IPS-18c (cell line): ENCODE data around the gene EIPR1.
"Not testable (repeated sequence)": the region's sequence is repeated elsewhere in the genome, so short reads cannot be mapped to it uniquely, and the experiment has no call there.

Experiments used
- H3K4me3 ChIP-seq: 2 replicates; pipeline ENCODE4 v1.7.0; 2013; ENCODE audit warnings: low read depth, mild to moderate bottlenecking, low read length, moderate library complexity; ENCODE audit not compliant: insufficient read depth
- H3K9me3 ChIP-seq: one replicate; pipeline ENCODE4 v1.6.1; 2013; ENCODE audit warnings: mild to moderate bottlenecking, low read length, moderate library complexity; ENCODE audit not compliant: control insufficient read depth, insufficient read depth

Gene EIPR1

DNA sequence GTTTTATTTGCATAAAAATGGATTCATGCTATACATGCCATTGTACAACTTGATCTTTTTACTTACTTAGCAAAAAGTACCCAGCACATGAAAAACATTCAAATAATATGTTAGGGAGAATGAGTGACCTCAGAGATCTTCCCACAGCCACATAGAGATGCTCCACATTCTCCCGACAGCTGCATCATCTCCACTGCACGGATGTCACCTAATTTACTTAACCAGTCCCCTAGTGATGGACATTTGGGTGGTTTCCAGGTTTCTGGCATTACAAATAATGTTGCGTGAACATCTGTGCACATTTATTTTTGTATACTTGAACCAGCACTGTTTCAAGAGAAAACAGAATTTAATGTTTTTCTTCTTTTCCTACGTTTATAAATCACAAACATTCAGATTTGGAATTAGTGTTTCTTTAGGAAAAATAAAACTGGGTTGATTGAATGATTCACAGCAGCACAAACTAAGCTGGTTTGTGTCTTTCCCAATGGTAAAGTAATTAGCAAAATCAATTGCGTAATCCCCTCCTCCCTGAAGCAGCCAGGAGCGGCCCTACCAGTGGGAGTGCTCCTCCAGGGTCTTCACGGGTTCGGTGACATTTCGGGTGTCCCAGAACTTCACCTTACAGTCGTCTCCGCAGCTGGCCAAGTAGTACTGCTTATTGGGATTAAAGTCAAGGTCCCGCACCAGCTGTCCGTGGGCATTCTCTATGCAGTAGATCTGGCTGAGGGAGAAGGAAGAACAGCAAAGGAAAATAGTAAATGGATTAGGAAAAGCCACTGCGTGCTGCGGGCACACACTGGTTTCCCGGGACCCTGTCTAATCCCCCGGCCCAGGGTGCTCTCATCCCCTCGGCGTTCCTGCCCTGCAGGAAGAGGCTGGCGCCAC is 183.9 kb downstream of the EIPR1 start:
- H3K4me3 ChIP-seq: no peak overlapping the region
- peaks cover 2% of the 10 kb centered on the region for H3K9me3 ChIP-seq

DNA sequence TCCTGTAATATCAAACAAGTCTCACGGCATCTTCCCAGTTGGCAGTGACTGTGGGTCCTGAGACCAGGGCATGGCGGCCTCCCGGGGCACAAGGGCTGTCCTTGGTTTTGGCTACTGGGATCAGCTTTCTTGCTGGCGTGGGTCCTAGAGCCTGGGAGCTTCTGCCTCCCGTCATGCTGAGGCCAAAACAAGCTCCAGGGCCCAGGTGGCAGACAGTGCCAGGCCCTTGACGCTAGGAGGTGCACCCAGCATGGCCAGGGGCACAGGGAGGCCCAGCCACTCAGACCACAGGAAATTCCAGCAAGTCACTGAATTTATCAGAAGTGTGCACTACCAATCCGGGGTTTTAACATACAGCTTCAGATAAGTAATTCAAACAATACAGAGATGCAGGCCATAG is 184.7 kb downstream of the EIPR1 start:
- Histone ChIP-seq H3K9me3 (peaks cover 2% of the 10 kb centered on the region), H3K4me3 (no peak overlapping the region)

DNA sequence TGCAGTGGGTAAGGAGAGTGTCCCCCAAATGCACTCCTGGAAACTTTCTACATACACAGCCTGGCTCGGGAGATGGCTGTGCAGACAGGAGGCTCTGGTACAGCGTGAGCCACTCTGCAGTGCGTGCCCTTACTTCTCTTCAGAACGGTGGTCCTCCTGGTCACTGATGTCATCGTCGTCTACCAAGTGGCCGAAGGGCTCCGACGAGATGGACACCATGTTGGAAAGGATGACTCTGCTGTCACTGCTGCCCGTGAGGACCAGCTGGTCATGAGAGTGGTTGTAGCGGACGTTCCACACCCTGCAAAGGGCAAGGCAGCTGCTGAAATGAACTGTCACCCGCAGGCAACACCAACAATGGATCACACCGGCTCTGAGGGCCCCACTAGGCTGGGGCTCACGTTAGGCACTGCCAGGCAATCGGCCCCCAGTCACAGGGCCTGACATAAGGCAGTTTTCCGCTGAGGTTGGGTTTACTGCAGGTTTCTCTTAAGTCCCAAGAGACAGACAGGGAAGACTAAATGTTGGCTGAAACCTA is 185.3 kb downstream of the EIPR1 start:
- no peak overlapping the region for H3K4me3 ChIP-seq
- peaks cover 2% of the 10 kb centered on the region for H3K9me3 ChIP-seq

DNA sequence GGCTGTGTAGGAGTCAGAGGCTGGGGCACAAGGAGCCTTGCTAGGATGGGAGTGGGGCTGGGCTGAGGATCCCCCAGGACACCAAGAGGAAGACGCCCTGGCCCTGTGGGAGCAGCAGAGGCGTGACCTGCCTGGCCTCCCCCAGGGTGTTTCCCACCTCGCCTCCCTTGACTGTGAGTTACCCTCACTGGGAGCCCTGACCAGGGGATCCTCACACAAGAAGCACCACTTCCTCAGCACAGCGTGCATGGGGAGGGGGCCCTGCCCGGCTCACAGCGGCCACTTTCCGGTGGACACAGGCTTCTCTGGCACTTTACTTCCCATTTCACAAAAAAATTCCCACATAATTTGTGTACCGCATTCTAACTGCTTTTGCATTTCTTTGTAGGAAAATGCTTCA is 187.7 kb downstream of the EIPR1 start:
- Histone ChIP-seq H3K4me3 (no peak overlapping the region), H3K9me3 (no peaks in the 10 kb centered on the region)

DNA sequence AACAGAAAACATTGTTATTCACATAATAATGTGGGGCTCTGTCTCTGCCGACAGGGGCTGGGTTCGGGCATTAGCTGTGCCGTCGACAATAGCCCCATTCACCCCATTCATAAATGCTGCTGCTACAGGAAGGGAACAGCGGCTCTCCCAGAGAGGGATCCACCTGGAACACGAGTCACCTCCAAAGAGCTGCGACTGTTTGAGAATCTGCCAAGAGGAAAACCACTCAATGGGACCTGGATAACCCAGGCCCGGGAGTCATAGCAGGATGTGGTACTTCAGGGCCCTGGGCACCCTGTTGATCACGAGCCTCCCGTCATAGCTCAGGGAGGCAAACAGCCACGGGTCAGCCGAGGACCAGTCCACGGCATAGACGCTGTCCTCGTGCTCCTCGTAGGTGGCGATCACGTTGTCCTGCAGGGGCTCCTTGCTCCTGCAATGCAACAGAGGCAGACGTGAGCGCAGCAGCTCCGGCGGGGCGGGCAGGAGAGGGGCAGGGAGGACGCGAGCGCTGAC is 188.5 kb downstream of the EIPR1 start:
- no peak overlapping the region for H3K4me3 ChIP-seq

DNA sequence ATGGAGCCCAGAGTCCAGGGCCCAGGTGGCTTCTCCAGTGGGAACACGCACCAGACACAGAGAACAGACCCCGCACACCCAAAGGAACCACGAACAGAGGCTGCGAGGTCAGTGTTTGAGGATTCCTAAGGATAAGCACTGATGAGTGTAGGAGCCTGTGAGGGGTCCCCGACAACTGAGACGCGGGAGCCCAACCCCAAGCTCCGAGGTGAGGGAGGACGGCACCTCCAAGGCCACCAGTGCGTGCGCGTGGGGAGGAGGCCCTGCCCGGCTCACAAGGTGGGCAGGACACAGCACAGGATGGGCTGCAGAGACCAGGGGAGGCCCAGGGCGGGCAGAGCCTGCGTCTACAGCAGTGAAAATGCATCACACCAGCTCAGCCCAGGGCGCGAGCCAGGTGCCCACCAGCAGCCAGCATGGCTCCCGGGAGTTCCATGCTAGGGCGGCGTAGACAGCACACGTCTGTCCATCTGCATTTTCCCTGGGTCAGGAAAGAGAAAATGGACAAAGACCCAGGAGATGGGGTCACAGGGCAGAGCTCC is 189.1 kb downstream of the EIPR1 start:
- Histone ChIP-seq H3K9me3 (no peaks in the 10 kb centered on the region), H3K4me3 (no peak overlapping the region)

More for the DNA sequence above, 188.5 kb downstream of the EIPR1 start:
- H3K9me3 ChIP-seq: no peaks in the 10 kb centered on the region

DNA sequence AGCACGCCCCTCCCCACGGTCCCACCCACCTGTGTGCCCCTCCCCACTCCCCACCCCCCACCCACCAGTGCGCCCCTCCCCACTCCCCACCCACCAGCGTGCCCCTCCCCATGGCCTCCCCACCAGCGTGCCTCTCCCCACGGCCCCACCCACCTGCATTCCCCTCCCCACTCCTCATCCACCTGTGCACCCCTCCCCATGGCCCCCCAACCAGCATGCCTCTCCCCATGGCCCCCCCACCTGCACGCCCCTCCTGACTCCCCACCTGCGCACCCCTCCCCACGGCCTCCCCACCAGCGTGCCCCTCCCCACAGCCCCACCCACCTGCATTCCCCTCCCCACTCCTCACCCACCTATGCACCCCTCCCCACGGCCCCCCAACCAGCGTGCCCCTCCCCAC is 190.2 kb downstream of the EIPR1 start:
- no peaks in the 10 kb centered on the region for H3K9me3 ChIP-seq
- no peak overlapping the region for H3K4me3 ChIP-seq

DNA sequence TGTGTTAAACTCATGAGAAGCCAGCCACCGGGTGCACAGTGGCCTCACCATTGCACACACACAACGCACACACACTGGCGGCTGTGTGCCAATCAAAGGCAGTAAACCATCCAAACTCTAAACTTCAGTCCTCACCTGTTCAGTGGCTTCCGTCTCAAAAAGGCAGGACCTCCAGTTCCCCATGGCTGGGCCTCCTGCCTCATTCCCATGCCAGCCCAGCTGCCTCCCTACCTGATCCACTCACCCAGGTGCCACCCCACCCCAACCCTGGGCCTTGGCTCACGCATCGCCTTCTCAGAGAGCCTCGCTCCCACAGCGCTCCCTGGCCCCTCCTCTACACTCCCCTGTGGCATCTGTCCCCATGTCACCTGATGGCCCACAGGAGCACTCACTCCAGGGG is 190.9 kb downstream of the EIPR1 start:
- H3K4me3 ChIP-seq: no peak overlapping the region
- H3K9me3 ChIP-seq: no peaks in the 10 kb centered on the region

DNA sequence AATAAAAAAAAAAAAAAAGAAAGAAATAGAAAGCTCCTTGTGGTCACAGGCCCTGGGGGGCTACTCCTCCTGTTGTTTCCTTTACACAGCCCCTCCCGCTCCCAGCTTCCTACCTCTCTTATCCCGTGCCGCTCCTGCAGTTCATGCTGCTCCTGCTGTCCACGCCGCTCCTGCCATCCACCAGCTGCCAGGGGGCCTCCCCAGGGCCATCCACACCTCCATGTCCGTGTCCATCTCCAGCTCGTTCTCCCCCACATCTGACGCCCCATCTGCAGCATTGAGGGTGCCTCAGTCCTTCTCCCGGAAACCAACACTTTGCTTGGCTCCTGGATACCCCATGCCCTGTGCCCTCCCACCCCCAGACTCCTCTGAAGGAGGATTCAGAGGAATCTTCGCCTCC is 191.7 kb downstream of the EIPR1 start:
- no peaks in the 10 kb centered on the region for H3K9me3 ChIP-seq
- no peak overlapping the region for H3K4me3 ChIP-seq

DNA sequence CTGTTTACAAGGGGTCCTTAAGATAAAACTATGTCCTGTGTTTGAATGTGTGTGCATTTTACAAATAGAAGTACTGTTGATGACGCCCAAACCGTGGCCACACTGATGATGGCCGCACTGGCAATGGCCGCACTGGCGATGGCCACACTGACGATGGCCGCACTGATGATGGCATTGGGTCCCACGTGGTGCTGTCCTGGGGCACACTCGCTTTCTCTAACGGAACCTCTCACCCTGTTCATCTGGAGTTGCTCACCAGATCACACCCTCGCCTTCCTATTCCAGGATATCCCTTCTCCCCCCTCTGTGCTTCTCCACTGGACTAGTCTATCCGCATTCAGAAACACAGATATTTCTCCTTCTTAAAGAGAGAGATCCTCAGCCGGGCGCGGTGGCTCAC is 192.4 kb downstream of the EIPR1 start:
- H3K9me3 ChIP-seq: no peaks in the 10 kb centered on the region
- no peak overlapping the region for H3K4me3 ChIP-seq

DNA sequence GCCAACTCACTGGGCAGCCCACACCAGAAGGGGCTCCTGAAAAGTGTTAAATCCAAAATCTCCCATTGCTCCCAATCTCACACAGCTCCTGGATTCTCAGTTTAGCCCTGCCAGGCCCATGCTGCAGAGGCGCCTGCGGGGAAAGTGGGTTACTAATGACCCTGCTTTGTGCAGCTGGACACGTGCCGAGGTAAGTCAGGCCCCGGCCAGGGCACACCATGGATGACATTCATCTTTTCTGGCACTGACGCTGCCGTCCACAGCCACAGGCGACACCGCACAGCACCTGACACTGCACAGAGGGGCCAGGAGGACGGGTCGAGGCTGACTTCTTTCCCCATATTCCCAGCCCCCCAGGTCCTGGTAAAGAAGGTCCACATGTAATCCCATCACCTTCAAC is 193.5 kb downstream of the EIPR1 start:
- H3K4me3 ChIP-seq: no peak overlapping the region

DNA sequence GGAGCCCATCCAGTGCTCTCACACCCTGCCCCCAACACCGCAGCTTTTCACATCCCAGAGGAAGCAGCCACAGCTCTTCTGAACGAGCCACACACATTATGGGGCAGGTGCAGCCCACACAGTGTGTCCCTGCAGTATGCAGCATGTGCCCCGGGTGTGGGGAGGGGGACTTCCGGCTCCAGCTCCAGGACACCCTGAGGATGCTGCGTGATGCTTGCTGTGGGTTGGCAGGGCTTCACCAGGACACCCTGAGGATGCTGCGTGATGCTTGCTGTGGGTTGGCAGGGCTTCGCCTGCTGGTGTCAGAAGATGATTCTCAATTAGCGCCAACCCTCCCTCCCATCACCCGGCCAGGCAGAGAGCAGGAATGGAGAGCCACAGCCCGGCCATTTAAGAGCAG is 193.9 kb downstream of the EIPR1 start:
- no peaks in the 10 kb centered on the region for H3K9me3 ChIP-seq
- H3K4me3 ChIP-seq: no peak overlapping the region

More for the DNA sequence above, 193.5 kb downstream of the EIPR1 start:
- no peaks in the 10 kb centered on the region for H3K9me3 ChIP-seq

DNA sequence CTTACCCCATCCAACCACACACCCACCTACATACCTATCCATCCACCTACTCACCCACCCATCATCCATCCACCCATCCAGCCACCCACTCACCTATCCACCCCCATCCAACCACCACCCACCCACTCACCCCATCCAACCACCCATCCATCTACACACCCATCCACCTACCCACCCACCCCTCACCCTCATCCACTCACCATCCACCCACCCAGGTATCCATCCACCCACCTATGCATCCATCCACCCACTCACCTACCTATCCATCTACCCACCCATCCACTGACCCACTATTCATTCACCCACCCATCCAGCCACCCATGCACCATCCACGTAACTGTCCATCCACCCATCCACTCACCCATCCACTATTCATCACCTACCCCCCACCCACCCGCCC is 194.8 kb downstream of the EIPR1 start:
- no peak overlapping the region for H3K4me3 ChIP-seq

DNA sequence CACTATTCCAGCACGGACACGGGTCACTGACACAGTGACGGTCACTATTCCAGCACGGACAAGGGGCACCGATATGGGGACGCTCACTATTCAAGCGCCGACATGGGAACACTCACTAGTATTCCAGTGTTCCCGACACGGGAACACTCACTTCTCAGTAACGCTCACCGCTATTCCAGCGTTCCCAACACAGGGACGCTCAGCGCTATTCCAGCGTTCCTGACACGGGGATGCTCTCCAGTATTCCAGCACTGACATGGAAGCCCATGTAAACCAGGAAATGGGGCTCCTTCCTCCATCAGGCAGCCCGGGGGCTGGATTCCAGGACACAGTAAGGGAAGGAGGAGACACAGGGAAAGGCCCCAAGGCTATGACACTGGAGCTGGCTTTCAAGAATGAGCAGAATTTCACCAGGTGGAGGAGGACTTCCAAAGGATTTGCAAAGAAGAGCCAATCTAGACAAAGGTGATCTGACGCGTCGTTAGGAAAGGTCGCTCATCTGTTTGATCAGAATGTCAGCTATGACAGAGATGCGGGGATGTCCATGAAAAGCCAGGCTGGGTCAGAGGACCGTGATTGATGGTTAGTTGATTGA is 196.1 kb downstream of the EIPR1 start:
- Histone ChIP-seq H3K9me3 (no peaks in the 10 kb centered on the region), H3K4me3 (no peak overlapping the region)

More for the DNA sequence above, 194.8 kb downstream of the EIPR1 start:
- H3K9me3 ChIP-seq: no peaks in the 10 kb centered on the region

DNA sequence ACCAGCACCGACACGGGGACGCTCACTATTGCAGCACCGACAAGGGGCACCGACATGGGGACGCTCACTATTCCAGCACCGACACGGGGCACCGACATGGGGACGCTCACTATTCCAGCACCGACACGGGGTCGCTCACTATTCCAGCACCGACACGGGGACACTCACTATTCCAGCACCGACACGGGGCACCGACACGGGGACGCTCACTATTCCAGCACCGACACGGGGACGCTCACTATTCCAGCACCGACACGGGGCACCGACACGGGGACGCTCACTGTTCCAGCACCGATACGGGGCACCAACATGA is 196.8 kb downstream of the EIPR1 start:
- not testable (repeated sequence) for H3K9me3 ChIP-seq, H3K4me3 ChIP-seq

DNA sequence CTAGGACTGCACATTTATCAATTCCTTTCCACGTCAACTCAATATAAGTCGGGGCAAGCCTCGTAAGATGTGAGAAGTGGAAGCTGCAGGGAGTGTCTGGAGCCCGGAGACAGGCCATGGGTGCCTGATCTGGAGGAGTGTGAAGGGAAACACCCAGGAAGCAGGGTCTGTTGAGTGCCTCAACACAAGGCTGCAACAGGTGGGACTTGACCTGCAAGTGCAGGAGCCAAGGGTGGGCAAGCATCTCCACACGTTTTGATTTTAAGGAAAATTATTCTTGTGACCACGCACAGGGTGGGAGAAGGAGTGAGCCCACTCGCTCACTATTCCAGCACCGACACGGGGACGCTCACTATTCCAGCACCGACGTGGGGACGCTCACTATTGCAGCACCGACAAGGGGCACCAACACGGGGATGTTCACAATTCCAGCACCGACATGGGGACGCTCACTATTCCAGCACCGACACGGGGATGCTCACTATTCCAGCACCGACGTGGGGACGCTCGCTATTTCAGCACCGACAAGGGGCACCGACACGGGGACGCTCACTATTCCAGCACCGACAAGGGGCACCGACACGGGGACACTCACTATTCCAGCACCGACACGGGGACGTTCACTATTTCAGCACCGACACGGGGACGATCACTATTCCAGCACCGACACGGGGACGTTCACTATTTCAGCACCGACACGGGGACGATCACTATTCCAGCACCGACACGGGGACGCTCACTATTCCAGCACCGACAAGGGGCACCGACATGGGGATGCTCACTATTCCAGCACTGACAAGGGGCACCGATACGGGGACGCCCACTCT is 197.3 kb downstream of the EIPR1 start:
- Histone ChIP-seq H3K9me3 (no peaks in the 10 kb centered on the region), H3K4me3 (no peak overlapping the region)

DNA sequence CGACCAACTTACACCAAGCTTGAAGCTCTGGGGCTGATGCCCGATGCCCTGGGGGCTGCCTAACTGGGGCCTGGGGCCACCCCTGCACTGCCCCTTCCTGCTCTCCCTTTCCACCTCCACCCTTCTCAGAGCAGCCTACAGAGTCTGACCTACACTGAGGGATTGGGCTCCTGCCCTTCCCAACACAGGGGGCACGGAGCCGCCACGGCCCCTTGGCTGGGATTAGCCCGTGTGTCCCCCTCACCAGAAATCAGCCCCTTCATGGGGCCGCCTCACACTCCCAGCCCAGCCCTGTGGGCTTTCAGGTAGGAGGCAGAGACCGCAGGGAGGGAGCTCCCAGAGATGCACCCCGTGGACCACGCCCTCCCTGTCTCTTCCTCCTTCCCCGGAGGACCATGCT is 198.0 kb downstream of the EIPR1 start:
- H3K9me3 ChIP-seq: no peaks in the 10 kb centered on the region
- H3K4me3 ChIP-seq: no peak overlapping the region
